Measurements from ENCODE around the gene CHMP4A. TPM values are rescaled to one million over a fixed set of nuclear protein-coding genes. Genes with fewer than 3 reads are reported as not detected.
A peak's percentile ranks its signal among the peaks of the same experiment; 100 is the strongest.

CHMP4A gene
- total RNA-seq, 1 donor from 2014 or later, result 32.2 TPM

DNA sequence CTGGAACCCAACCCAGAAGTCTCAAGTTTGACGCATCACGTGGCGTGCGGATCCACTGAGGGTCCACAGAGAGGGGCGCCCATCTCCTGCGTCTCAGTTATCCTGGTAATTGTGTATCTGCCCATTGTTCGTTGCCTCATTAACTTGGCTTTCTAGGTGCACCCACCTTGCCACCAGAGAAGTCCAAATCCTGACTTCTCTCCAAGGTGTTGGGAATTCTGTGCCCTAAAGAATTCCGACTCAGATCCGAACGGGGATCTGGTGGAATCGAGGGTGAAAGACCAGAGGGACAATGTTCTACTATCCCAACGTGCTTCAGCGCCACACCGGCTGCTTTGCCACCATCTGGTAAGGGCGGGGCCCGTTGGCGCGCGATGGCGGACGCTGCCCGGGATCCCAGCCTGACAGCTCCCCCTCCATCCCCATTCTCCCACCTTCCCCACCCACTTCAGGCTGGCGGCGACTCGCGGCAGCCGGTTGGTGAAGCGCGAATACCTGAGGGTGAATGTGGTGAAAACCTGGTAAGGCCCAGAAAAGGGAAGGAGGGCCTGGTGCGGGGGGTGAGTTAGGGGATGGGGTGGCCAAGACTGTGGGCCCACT lies 40.9 kb downstream of the CHMP4A start:
- Histone ChIP-seq H4K20me1 (ENCODE audit: insufficient read depth, low read length) (peaks cover 4% of the 10 kb centered on the region), H3K9me3 (ENCODE audit: insufficient read depth, low read depth, low read length) (no peaks in the 10 kb centered on the region), H3K4me3 (ENCODE audit: insufficient read depth, low read depth, low read length) (peak overlapping the region; percentile 50), H2AFZ (ENCODE audit: low read depth, low read length) (peak overlapping the region; percentile 63), H3K36me3 (ENCODE audit: insufficient read depth, low read length) (no peaks in the 10 kb centered on the region), H3K4me1 (ENCODE audit: insufficient read depth, low read length) (peaks cover 14% of the 10 kb centered on the region), H3K4me2 (ENCODE audit: low read length) (peak overlapping the region; percentile 84), H3K27ac (ENCODE audit: low read depth, low read length) (no peak overlapping the region), H3K9ac (ENCODE audit: low read length) (peak overlapping the region; percentile 36), H3K27me3 (ENCODE audit: insufficient read depth, low read length) (no peaks in the 10 kb centered on the region), H3K79me2 (ENCODE audit: insufficient read depth, low read length) (no peaks in the 10 kb centered on the region)
- H3K36me3 Mint-ChIP-seq (ENCODE audit: low read depth, unreplicated experiment), result peaks cover 25% of the 10 kb centered on the region
- no peaks in the 10 kb centered on the region for H3K4me1 Mint-ChIP-seq (ENCODE audit: low read depth, unreplicated experiment)
- FAIRE-seq, result no peak
- no peaks in the 10 kb centered on the region for H3K9me3 Mint-ChIP-seq (ENCODE audit: unreplicated experiment)
- TF ChIP-seq, protein P1, sequence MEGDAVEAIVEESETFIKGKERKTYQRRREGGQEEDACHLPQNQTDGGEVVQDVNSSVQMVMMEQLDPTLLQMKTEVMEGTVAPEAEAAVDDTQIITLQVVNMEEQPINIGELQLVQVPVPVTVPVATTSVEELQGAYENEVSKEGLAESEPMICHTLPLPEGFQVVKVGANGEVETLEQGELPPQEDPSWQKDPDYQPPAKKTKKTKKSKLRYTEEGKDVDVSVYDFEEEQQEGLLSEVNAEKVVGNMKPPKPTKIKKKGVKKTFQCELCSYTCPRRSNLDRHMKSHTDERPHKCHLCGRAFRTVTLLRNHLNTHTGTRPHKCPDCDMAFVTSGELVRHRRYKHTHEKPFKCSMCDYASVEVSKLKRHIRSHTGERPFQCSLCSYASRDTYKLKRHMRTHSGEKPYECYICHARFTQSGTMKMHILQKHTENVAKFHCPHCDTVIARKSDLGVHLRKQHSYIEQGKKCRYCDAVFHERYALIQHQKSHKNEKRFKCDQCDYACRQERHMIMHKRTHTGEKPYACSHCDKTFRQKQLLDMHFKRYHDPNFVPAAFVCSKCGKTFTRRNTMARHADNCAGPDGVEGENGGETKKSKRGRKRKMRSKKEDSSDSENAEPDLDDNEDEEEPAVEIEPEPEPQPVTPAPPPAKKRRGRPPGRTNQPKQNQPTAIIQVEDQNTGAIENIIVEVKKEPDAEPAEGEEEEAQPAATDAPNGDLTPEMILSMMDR (IDR thresholded peaks at IDR 0.05; ENCODE audit: insufficient read depth, low read depth, low read length), result no peak
- TF ChIP-seq EZH2 (IDR thresholded peaks at IDR 0.05; ENCODE audit: insufficient read depth, low read length), result no peak
- peak overlapping the region; percentile 75 for H3K4me3 Mint-ChIP-seq (ENCODE audit: unreplicated experiment)
- no peak overlapping the region for H3K27ac Mint-ChIP-seq (ENCODE audit: unreplicated experiment)
- H3K27me3 Mint-ChIP-seq (ENCODE audit: low read depth, unreplicated experiment), result no peaks in the 10 kb centered on the region
- DNase-seq (ENCODE audit: low read depth), result no peak

- Mint-ChIP-seq H3K27ac (ENCODE audit: unreplicated experiment) (no peak within 1 kb of the TSS), H3K36me3 (ENCODE audit: low read depth, unreplicated experiment) (peaks cover 26% of the 10 kb centered on the region), H3K4me3 (ENCODE audit: unreplicated experiment) (peak within 1 kb of the TSS; percentile 75), H3K4me1 (ENCODE audit: low read depth, unreplicated experiment) (no peaks in the 10 kb centered on the region), H3K9me3 (ENCODE audit: unreplicated experiment) (no peaks in the 10 kb centered on the region), H3K27me3 (ENCODE audit: low read depth, unreplicated experiment) (no peaks in the 10 kb centered on the region)
- Histone ChIP-seq H3K79me2 (ENCODE audit: insufficient read depth, low read length) (no peaks in the 10 kb centered on the region), H3K4me1 (ENCODE audit: insufficient read depth, low read length) (peaks cover 14% of the 10 kb centered on the region), H4K20me1 (ENCODE audit: insufficient read depth, low read length) (no peaks in the 10 kb centered on the region), H3K4me2 (ENCODE audit: low read length) (peak within 1 kb of the TSS; percentile 84), H3K27me3 (ENCODE audit: insufficient read depth, low read length) (no peaks in the 10 kb centered on the region), H3K27ac (ENCODE audit: low read depth, low read length) (no peak within 1 kb of the TSS), H3K4me3 (ENCODE audit: insufficient read depth, low read depth, low read length) (peak within 1 kb of the TSS; percentile 50), H3K36me3 (ENCODE audit: insufficient read depth, low read length) (no peaks in the 10 kb centered on the region), H3K9me3 (ENCODE audit: insufficient read depth, low read depth, low read length) (no peaks in the 10 kb centered on the region), H2AFZ (ENCODE audit: low read depth, low read length) (peak within 1 kb of the TSS; percentile 63), H3K9ac (ENCODE audit: low read length) (peak within 1 kb of the TSS; percentile 36)
- DNase-seq (ENCODE audit: low read depth), result peak; percentile 93
- TF ChIP-seq, protein P1 (IDR thresholded peaks at IDR 0.05; ENCODE audit: insufficient read depth, low read depth, low read length), result no peak
- TF ChIP-seq EZH2 (IDR thresholded peaks at IDR 0.05; ENCODE audit: insufficient read depth, low read length), result no peak
- FAIRE-seq, result no peak
Measured at GRCh38 chr14:24171422-24172260, 41.6 kb downstream of the CHMP4A start, which contains the start of gene REC8. Gene REC8 (plus strand): TSS chr14:24172080. CDS start chr14:24172553, 473 bp downstream.

All from astrocyte (in vitro differentiated cells and primary cell).